Stimulated activated CD4-positive, alpha-beta T cell treated with anti-CD3 and anti-CD28 coated beads, Interleukin-15, amount 100 ng/mL, for 48 hours (primary cell): ENCODE data around the gene B4GALNT2.
A peak's percentile ranks its signal among the peaks of the same experiment; 100 is the strongest.

Experiments used
- DNase-seq, 2 donors: peaks; one replicate each; pipeline ENCODE4 v3.0.0-alpha.2; 2020; ENCODE audit warnings: low read depth in 2 of 2

The B4GALNT2 gene

GRCh38 chr17:49210158-49211029, 77.8 kb downstream of the B4GALNT2 start, which contains the start of the genes ABI3 and GNGT2:
TSS of gene ABI3 (plus strand) at chr17:49210707. CDS start at chr17:49210725, 18 bp downstream.
TSS of gene GNGT2 (minus strand) at chr17:49210574. CDS start at chr17:49207422, 3,152 bp downstream.
- peak; percentile 61 to 62 for DNase-seq

- no peak for DNase-seq
Observed at GRCh38 chr17:49213399-49213798, 80.8 kb downstream of the B4GALNT2 start.

GRCh38 chr17:49213847-49214246, 81.3 kb downstream of the B4GALNT2 start:
- DNase-seq = no peak

- DNase-seq = no peak
Observed at GRCh38 chr17:49214676-49215360, 82.2 kb downstream of the B4GALNT2 start.

GRCh38 chr17:49216482-49216881, 83.9 kb downstream of the B4GALNT2 start:
- DNase-seq = no peak

- DNase-seq = no peak
Observed at GRCh38 chr17:49216953-49217650, 84.5 kb downstream of the B4GALNT2 start.

- no peak for DNase-seq
Observed at GRCh38 chr17:49217651-49218413, 85.3 kb downstream of the B4GALNT2 start.

- no peak for DNase-seq
Observed at GRCh38 chr17:49218941-49219913, 86.7 kb downstream of the B4GALNT2 start.

GRCh38 chr17:49219987-49220386, 87.4 kb downstream of the B4GALNT2 start:
- DNase-seq = no peak

GRCh38 chr17:49223168-49223516, 90.6 kb downstream of the B4GALNT2 start:
- DNase-seq = no peak

- peak; percentile 30 to 58 for DNase-seq
Observed at GRCh38 chr17:49223517-49224197, 91.1 kb downstream of the B4GALNT2 start.

- peak in 1 of 2 donors; percentile 25 for DNase-seq
Observed at GRCh38 chr17:49224198-49224996, 91.8 kb downstream of the B4GALNT2 start.

- no peak for DNase-seq
Observed at GRCh38 chr17:49224997-49225337, 92.4 kb downstream of the B4GALNT2 start.

GRCh38 chr17:49225554-49226236, 93.1 kb downstream of the B4GALNT2 start:
- DNase-seq = no peak
